Stimulated activated CD8-positive, alpha-beta memory T cell treated with anti-CD3 and anti-CD28 coated beads, Interleukin-2, amount 100 ng/mL, for 48 hours (primary cell): ENCODE measurements around the gene GRPEL1.
"Not testable (repeated sequence)": the region's sequence is repeated elsewhere in the genome, so short reads cannot be mapped to it uniquely, and the experiment has no call there.

Source experiments
- DNase-seq, 2 donors: peaks; one replicate each; pipeline ENCODE4 v3.0.0-alpha.2; 2020; ENCODE audit warnings: low read depth in 2 of 2

GRPEL1 gene

DNA sequence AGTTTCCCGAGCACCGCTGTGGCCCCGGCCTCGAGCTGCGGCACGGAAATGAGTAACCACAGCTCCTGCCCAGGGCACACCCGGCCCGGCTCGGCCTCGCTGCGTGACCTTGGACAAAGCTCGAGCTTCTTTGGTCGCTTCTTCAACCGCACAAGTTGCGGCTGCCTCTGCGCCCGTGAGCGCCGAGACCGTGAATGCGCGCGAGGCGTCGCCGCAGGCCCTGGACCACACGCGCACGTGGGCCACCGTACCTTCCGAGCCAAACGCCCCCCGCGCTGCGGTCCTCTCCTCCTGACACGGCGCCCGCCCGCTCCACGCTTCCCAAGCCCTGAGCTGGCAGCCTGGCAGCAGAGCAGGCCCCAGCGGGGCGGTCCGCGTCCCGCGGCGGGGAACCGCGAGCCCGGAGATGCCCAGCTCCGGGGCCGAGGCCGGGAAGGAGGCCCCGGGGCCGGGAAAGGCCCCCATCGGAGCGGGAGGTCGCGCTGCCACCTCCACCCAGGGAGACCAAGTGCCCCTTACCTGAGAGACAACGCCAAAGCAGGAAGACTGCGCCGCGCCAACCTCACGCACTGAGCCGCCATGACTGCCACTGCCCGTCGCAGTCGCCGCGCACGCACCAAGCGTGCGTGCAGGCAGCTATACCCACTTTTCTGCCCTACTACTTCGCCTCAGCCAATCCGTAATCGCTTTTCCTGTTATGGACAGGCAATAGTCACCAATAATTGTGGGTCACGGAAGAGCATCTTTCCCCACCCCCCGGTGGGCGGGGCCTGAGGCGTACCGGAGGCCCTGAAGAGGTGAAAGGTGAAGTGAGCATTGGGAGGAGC, at the start of gene GRPEL1:
TSS of gene GRPEL1 (minus strand) at position 613 of the 827 bp plus-strand sequence. CDS start at position 581, 32 bp downstream.
- DNase-seq, result peak; percentile 100

DNA sequence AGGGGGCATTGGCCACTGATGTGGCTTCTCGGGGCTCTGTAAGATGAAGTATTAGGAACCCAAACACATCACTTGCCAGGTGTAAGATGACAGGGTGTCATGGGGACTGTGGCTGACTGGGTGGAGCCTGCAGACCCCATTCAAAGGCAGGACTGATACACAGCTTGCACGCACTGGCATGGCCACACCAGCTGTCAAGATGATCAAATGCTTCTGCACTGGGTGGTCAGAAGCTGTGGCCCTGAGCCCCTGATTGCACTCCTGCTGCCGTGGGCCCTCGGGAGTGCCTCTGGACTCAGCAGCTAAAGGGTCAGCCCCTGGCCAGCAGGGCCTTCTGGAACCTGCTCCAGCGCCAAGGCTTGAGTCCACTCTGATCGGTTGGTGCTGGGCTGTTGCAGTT, 48.8 kb upstream of the GRPEL1 start:
- DNase-seq, result no peak

DNA sequence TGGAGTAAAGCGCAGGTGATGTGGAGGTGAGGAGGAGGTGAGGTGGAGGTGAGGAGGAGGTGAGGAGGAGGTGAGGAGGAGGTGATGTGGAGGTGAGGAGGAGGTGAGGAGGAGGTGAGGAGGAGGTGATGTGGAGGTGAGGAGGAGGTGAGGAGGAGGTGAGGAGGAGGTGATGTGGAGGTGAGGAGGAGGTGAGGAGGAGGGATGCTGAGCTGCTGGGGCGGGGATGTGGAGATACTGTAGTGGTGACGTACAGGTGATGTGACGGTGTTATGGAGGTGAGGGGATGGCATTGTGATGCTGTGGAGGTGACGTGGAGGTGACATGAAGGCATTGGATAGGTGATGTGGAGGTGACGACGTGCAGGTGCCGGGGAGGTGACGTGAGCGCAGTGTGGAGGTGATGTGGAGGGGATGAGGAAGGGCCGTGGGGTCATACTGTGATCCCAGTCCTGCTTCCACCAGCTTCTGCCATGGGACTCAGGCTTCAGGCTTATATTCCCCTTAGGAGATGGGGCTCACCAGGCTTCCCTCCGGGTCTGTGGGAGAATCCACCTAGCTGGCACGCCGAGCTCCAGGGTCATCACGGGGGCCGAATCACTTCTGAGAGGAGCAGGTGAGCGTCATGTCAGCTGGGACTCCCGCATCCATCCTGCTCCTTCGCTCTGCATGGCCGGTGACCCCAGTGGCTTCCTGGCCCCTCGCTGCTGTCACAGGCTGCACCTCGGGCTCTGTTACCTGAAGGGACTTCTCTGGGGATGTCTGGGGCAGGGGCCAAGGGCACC, 47.9 kb upstream of the GRPEL1 start:
- no peak for DNase-seq

DNA sequence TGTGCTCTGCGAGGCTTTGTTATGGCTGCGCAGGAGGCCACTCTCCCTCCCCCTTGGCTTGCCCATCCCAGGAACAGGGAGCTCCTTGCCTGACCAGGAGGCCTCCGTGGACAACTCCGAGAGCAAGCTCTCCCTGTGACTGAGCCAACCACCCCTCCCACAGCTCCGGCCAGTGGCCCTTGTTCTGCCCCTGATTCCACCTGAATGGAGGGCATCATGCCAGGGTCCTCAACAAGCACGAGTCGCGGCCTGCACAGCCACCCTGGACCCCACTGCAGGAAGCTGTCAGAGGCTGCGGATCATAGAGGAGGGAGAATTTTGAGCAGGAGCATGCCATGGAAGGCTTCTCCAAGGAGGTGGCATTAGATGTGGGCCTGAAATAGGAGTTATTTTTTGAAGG, 44.8 kb upstream of the GRPEL1 start:
- no peak for DNase-seq

DNA sequence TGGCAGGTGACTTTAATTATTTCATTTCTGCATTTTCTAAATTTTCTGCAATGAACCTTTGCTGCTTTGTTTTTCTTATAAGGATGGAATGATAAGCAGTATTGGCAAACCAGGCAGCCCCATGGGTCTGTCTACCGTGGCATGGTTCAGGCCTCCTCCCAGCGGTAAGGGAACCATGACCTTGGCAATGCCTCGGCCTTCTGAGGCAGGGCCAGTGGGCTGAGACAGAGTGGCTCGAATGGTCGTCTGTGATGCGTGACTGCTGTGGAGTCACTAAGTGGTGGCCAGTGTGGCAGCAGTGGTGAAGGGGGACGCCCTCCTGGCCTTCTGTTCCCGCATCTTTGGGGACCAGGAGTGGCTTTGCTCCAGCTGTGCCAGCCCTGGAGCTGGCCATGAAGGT, 43.6 kb upstream of the GRPEL1 start:
- no peak for DNase-seq

DNA sequence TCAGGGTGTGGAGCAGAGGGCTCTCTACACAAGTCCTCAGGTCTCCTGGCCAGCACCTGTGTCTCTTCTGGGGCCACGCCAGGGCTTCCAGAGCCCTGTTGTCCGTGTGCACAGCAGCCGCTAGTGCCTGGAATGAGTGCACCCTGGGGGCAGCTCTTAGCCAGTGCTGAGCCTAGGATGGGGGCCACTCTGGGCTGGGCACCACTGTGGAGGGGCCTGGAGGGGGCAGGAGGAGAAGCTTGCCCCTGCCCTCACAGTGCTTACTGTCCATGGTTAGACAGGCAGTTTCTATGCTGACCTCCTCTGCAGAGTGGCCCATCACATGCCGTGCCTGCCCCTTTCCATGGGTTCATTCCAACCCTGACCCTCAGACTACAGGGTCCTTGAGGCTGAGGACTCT, 42.7 kb upstream of the GRPEL1 start:
- no peak for DNase-seq

DNA sequence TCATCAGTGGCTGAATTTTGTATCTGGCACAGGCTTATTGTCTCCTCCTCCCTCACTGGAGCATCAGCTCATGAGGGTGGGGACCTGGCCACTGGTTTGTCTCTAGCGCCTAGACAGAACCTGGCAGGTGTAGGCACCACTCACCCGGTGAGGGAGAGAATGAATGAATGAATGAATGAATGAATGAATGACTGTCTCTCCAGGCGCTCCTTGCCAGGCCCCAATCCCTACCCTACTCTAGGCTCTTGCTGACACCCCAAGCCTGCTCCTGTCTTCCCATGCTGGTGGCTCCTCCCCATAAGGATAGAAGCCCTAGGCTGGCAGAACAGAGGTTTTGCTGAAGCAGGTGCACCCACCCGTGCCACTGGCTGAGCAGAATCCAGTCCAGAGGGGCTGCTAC, 41.3 kb upstream of the GRPEL1 start:
- no peak for DNase-seq

DNA sequence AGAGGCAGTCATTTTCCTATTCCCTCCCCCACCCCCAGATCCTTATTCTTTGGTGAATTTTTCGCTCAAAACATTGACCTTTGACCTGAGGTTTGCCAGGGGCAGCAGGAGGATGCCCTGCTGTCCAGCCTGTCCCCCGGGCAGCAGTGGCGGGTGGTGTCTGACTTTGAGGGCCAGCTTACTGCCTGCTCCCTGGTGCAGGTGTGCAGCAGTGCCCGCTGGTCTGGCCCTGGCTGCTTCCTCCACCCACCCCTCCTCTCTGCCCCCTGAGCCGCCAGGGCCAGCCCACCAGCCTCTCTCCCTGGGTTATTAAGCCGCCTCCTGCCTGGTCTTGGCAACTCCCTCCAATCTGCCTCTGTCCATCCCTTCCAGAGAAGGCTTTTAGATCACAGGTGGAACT, 40.8 kb upstream of the GRPEL1 start:
- DNase-seq, result no peak

DNA sequence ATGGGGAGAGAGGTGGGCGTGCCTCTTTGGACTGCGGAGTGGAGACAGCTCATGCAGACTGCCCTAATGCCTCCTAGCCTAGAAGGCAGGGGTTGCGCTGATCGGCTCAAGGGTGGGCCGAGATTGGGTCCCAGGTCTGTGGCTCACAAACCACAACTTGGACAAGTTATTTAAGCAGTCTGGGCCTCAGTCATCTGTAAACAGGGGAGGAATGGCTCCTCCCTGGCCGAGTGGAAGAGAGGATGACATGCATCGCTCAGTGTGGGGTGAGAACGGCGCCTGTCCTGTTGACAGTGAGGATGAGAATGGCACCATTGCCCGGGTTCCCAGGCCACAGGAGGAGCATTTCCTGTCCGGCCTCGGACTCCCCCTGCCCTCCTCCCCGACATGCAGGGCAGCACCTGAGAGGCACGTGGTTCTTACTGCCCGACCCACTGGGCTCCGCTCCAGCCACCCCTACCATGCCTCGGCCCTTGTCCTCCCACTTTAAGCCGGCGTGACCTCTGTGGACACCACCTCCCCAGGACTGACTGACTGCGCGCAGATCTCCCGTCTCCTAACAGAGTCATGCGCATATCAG, 40.3 kb upstream of the GRPEL1 start:
- DNase-seq, result no peak

DNA sequence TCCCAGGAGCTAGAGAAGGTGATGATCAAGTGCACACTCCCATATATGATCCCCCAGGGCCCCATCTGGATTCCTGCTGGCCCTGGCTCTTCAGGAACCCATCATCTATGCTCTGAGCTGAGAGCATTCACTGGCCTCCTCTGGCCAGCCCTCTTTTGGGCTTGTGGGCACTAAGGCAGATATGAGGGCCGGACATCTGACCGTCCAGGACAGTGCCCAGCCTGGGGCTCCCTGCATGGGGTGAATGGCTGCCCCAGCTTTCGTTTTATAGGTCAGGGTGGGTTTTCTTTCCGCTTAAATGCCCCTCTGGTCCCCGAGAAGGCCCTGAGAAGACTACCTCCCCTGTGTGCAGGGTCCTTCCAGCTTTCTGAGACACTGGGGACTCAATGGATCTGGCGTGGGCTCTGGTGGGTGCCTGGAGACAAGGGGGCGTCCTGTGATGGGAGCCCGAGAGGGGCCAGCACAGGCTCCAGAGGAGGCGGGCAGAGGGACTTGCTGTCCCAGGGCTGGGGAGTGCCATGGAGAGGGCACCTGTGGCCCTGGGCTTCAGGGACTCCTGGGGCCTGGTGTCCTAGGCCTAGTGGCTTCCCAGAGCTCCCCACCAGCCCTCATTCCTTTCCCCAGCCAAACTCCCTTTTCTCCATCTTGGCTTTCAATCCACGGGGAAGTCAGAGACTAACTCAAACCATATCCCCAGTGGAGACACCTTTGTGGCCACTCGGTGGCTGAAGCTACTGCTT, 39.5 kb upstream of the GRPEL1 start:
- no peak for DNase-seq

DNA sequence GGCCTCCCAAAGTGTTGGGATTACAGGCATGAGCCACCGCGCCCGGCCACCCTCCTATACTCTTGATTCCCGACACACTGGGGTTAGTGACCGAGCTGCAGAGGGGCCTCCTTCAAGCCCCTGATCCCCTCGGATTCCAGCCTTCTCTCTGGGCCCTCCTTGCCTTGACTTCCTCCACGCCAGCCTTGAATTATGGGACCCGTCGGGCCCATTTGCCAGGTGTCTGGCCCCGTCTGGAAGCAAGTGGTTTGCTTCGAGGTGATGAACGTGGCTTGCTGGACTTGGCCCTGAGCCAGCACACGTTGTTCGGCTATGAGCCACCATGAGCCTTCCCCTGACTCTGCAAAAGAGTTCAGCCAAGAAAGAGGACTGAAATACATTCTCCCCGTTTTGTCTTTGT, 37.4 kb upstream of the GRPEL1 start:
- DNase-seq, result no peak

DNA sequence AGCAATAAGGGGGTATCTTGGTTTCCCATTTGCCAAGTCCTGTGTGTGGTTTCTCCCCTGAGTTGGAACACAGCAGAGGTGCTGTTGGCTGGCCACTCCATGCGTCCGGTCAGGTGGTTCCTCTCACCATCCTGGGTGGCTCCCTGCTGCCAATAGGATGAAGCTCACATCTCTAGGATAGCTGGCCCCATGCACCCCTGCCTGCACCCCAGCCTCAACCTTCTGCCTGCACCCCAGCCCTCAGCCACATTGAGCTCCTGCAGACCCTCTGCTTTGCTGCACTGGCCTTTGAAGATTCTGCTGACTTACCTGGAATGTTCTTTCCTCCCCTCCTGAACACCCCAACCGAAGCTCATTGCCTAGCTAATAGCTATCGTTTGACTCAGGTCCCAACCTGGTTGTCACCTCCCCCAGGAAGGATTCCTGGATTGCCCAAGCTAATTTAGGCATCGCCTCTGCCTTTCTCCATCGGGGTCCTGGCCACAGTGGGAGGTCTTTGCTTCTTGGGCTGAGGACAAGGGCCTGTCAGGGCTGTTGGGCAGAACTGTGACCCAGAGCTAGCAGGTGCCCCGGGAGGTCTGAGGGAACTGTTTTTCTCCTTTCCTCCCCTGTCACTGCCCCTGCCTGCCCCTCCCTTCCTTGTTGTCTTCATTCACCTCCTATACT, 36.6 kb upstream of the GRPEL1 start:
- no peak for DNase-seq

DNA sequence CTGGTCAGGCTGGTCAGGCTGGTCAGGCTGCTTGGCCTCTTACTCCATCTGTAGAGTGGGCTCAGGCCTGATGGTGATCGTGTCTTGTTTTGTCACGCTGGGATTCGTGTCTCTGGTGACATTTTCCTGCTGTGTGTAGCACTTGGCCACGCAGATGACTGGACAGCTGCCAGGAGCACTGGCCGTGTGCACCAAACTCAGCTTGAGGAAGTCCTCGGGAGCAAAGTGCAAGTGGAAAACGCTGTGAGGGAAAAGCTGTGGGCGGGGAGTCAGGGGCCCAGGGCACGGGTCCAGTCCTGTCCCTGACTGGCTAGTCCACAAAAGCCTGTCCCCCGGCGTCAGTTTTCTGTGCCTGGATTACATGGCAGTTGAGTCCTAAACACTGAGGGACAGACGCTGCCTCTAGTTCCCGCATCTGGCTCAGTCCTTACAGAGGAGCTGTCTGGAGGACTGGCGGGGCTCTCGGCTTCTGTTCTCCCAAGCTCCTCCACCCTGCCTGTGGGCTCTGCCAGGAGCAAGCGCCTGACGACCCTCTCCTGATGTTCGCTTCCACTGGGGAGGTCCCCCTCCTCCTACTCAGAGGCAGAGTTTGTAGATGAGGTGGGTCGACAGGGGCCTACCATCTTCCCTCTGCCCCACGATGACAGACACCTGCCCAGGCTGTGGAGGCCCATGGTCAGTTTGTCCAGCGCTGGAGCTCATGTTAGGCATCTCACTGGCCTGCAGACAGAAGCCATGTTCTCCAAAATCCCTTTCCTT, 35.9 kb upstream of the GRPEL1 start:
- no peak for DNase-seq

DNA sequence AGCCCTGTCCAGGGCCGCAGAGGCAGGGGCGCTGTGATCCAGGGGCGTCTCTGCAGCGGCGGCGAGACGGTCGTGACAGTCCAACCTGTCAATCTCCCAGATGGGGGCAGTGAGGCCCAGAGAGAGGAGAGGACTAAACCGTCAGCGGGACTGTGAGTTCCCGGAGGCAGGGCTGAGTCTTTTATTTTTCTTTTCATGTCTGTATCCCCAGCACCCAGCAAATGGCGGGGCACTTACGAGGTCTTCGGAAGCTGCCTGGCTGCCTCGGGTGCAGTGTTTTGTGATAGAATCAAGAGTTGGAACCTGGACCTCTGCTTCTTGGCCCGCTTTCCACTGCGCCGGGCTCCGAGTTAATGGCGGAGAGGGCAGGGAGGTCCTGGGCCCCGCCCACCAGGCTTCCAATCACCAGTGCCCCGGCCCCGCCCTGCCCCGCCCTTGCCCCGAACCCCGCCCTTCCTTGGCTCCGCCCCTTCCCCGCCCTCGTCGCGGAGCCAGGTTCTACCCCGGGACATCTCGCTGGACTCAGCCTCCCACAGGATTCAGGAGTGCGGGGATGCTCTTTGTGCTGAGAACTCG, 35.3 kb upstream of the GRPEL1 start:
- DNase-seq, result peak; percentile 82 to 83

DNA sequence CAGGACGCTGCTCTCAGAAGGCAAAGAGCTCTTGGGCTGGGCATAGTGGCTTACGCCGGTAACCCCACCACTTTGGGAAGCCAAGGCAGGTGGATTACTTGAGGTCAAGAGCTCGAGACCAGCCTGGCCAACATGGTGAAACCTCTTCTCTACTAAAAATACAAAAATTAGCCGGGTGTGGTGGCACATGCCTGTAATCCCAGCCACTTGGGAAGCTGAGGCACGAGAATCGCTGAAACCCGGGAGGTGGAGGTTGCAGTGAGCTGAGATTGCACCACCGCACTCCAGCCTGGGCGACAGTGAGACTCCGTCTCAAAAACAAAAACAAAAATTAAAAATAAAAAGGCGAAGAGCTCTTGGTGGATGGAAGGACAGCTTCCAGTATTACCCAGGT, 34.6 kb upstream of the GRPEL1 start:
- DNase-seq, result not testable (repeated sequence)

DNA sequence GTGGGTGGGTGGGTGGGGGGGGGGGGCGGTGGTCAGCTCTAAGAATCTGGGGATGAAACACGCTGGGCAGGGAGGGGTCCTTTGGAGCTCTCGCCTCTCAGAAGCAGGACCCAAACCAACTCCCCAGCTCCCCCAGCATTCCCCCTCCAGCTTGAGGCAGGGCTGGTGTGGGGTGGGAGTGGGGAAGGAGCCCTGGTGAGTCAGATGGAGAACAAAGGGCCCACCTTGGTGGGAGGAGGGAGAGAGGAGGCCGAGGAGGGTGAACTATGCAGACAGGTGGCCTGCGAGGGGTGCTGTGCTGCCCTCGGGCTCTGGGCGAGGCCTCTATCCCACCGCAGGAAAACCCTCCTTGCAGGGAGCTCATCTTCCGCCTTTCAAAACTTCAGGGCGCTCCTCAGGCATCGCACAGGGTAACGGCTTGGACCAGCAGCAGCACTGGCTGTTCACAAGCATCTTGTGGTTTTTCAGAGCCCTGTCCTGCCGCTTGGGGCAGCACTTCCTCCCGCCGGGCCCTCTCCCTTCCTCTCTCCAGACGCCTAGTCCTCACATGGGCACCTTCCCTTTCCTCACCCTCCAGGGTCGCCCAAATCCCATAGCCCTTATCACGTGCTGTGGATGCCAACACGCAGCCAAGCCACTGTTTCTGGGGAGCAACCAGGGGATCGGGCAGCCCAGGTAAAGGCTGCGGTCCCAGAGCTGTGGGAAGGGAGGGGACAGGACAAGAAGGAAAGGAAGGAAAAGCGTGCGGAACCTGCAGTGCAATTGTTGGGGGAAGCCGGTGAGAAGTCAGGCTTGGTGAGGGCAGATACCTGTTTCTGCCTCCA, 34.0 kb upstream of the GRPEL1 start:
- peak; percentile 27 to 44 for DNase-seq

DNA sequence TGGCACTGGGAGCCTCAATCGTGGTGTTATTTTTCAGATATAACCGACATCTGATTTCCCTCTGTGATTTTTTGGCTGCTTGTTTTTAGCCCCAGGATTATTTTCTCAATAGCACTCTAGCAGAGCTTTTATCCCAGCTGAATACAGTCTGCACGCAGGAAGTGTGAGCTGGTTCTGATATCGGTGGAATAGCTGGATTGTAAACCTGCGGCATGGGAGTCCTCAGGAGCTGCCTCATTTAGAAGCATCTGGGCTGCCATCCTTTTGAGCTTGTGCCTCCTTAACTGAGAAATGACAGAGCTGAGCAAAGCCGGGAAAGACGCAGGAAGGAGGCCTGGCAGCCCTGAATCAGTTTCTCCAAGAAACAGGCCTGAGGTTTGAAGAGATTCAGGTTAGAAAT, 28.4 kb upstream of the GRPEL1 start:
- no peak for DNase-seq

DNA sequence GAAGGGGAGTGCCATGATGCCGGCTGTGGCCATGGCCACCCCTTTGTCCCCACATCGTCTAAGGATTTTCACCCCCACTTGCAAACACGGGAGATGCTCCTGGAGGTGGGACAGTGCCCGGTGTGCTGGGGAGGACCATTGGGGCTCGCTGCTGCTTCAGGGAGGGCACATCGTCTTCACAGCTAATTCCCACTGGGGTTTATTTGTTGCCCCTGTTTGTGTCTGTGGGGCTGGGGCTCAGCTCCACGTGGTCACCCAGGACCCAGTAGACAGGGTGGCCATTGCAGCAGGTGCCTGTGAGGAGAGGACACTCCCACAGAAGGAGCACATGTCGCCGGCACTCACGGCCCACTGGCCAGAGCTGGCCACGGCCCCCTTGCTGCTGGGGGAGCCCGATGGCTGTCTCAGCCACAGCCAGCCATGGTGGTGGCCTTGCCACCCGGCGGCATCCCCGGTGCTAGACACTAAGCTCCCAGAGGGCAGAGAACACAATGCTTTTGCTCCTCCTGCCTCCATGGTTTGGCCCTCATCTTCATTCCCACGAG, 27.8 kb upstream of the GRPEL1 start:
- DNase-seq, result no peak

DNA sequence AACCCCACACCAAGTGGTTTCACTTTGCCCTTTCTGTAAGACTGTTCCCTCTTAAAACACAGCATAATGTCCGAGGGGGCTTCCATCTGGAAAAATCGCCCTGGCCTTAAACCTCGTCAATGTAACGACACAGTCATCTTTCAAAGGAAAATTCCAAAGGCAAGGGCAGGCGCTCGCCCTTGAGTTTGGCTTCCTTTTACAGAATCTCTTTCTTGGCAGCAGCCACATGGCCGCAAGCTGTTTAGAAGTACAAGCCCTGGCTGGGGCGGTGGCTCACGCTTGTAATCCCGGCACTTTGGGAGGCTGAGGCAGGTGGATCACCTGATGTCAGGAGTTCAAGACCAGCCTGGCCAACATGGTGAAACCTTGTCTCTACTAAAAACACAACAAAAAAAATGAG, 27.1 kb upstream of the GRPEL1 start:
- no peak for DNase-seq
